Transverse colon (tissue), 4 donors: ENCODE measurements around the gene TMEM156. TPM values are rescaled to one million over a fixed set of nuclear protein-coding genes. Genes with fewer than 3 reads are reported as not detected.

Experiments used
- DNase-seq: peaks from one replicate; pipeline ENCODE4 v3.0.0-alpha.2; 2019
- H3K27ac ChIP-seq, 4 donors: fragments of 200-600 bp; sonication (generic); 2 replicates each; pipeline ENCODE4 v1.5.1; 2016 to 2018; ENCODE audit warnings: inconsistent platforms in 4 of 4
- H3K27me3 ChIP-seq: fragments of 200-600 bp; sonication (generic); 2 replicates; pipeline ENCODE4 v1.5.1; 2017; ENCODE audit warnings: inconsistent platforms
- H3K36me3 ChIP-seq, 4 donors: fragments of 200-600 bp; sonication (generic); 2 replicates each; pipeline ENCODE4 v1.5.1; 2017 to 2019; ENCODE audit warnings: inconsistent platforms in 4 of 4
- H3K4me1 ChIP-seq, 4 donors: fragments of 200-600 bp; sonication (generic); 2 replicates each; pipeline ENCODE4 v1.5.1; 2017 to 2020; ENCODE audit warnings: inconsistent platforms in 4 of 4
- H3K4me3 ChIP-seq, 4 donors: fragments of 200-600 bp; sonication (generic); 1 replicate in 1 of 4; 2 replicates in 3 of 4; pipeline versions ENCODE4 v1.5.1 to v1.6.1; 2017 to 2019; ENCODE audit warnings: inconsistent platforms in 4 of 4
- H3K9me3 ChIP-seq, 2 donors: fragments of 200-600 bp; sonication (generic); 2 replicates each; pipeline ENCODE4 v1.5.1; 2017 to 2019; ENCODE audit warnings: inconsistent platforms in 2 of 2
- EP300 ChIP-seq: sonication (generic); formaldehyde crosslinking; IDR thresholded peaks from one replicate; pipeline ENCODE4 v1.6.1; 2017; ENCODE audit warnings: antibody characterized with exemption, low read depth
- POLR2A ChIP-seq: fragments of 450-650 bp; IDR thresholded peaks from one replicate; pipeline ENCODE4 v1.6.1; 2016; ENCODE audit warnings: antibody characterized with exemption, mild to moderate bottlenecking, moderate library complexity
- POLR2AphosphoS5 ChIP-seq, 3 donors: sonication (generic); formaldehyde crosslinking; IDR thresholded peaks; one replicate each; pipeline ENCODE4 v1.6.1; 2016; ENCODE audit warnings: antibody characterized with exemption in 3 of 3
- WGBS, 2 donors: methylation state at CpG; one replicate each; pipeline ENCODE4 v1.1.5; 2018; ENCODE audit warnings: low coverage in 1 of 2; 5-methylcytosine and 5-hydroxymethylcytosine counted together
- in situ Hi-C, 4 donors: fragments of 200-750 bp; cut with MboI; loops; one replicate each; pipeline versions ENCODE4 v1.15.0 to v1.15.1; 2017; ENCODE audit warnings: low sequenced_read_pairs in 3 of 4, low pct_ligation_motif_present in 1 of 4, low pct_unique_long_range_greater_than_20kb in 1 of 4
- intact Hi-C: fragments of 100-400 bp; cut with DNase I; formaldehyde crosslinking; loops from one replicate; pipeline ENCODE4 v1.15.1; 2023; ENCODE audit warnings: low total_unique reads
- total RNA-seq, 4 donors: library from RNA; depleted of rRNA; stranded (reverse); fragments of >200 nt; gene quantifications; one replicate each; pipeline ENCODE4 v1.1.0, GENCODE V29; 2016
- TF ChIP-seq, protein P1 (sequence below), 5 experiments: fragments of 200-600 bp in 3 of 5; fragments of 450-650 bp in 2 of 5; sonication (generic) in 3 of 5; IDR thresholded peaks; 1 replicate in 2 of 5; 2 replicates in 3 of 5; pipeline ENCODE4 v1.5.1; 2016 to 2017; ENCODE audit warnings: antibody characterized with exemption in 5 of 5, inconsistent platforms in 3 of 5, mild to moderate bottlenecking in 2 of 5, moderate library complexity in 1 of 5

Gene TMEM156
- total RNA-seq, 4 donors from 2014 or later: 0.96 to 2.9 TPM; not detected in 2

DNA sequence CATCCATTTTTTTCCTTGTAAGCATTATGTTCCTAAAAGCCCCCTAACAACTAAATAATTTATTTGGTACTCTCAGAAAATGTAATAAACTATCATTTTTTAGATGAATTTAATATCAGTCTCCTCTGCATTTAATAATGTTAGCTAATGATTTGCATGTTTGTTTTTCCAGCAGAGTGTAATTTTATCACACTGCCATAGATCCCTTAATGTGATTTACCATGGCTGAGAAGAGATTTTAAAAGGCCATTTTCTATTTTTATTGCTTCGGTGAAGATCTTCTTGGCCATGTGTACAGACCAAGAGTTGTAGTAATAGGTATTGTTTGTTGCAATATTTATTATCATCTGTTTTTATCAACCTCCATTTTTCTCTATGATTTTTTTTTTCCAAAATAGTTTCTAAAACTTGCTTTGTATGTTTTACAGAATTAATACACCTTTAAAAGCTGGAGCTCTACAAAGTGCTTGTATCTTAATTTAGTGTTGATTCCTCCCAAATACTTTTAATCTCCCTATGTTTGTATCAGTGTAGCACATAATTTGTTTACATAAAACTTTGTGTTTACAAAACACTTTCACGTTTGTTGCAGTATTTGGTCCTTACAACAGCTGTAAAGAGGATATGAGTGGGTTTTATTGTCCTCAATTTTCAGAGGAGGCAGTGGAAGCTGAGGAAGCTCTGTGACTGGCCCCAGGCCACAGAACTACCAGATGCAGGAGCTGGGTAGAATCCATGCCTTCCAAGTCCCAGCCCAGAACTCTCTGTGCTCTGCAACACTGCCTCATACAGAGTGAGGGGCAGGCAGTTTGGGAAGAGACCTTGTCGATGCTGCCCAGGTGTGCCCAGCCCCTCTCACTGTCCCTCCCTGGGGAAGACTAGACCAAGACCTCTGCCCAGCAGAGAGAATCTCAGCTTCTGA is 106.5 kb downstream of the TMEM156 start:
- Histone ChIP-seq H3K9me3 (no peaks in the 10 kb centered on the region), H3K27ac (peak overlapping the region; percentile 53 to 73 (median 63)), H3K4me1 (peaks cover 4 to 20% (median 8%) of the 10 kb centered on the region in 4 donors), H3K36me3 (peaks cover 0 to 10% (median 6%) of the 10 kb centered on the region in 4 donors), H3K27me3 (no peaks in the 10 kb centered on the region), H3K4me3 (no peak overlapping the region)
- 35 to 54% methylated on average over 2 to 3 of the region's 3 CpGs for WGBS, 2 donors
- intact Hi-C loops: no loop called here
- in situ Hi-C loops: no loop called here
- no peak for DNase-seq
- TF ChIP-seq POLR2AphosphoS5 (IDR thresholded peaks at IDR 0.05): no peak
- TF ChIP-seq EP300: no peak
- no peak for TF ChIP-seq POLR2A
- TF ChIP-seq, protein P1, sequence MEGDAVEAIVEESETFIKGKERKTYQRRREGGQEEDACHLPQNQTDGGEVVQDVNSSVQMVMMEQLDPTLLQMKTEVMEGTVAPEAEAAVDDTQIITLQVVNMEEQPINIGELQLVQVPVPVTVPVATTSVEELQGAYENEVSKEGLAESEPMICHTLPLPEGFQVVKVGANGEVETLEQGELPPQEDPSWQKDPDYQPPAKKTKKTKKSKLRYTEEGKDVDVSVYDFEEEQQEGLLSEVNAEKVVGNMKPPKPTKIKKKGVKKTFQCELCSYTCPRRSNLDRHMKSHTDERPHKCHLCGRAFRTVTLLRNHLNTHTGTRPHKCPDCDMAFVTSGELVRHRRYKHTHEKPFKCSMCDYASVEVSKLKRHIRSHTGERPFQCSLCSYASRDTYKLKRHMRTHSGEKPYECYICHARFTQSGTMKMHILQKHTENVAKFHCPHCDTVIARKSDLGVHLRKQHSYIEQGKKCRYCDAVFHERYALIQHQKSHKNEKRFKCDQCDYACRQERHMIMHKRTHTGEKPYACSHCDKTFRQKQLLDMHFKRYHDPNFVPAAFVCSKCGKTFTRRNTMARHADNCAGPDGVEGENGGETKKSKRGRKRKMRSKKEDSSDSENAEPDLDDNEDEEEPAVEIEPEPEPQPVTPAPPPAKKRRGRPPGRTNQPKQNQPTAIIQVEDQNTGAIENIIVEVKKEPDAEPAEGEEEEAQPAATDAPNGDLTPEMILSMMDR (IDR thresholded peaks at IDR 0.05): no peak

DNA sequence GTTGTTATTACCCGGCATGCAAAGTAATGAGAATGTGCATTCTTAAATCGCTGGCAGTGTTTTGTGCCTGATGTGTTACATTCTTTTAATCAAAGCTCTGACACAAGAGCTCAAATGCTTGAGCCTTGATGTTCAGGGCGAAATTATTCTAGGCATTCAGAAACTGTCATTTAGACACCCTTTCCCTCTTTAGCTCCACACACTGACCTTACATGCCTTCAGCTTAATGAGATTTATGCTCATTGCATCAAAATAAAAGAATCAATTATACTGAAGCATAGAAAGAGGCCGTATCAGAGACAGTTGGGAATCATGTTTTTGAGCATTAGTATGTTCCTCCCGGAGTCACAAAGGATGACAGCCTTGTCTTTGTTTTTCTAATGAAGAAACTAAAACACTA is 107.9 kb downstream of the TMEM156 start:
- no peak for DNase-seq
- Histone ChIP-seq H3K36me3 (peaks cover 0 to 14% (median 6%) of the 10 kb centered on the region in 4 donors), H3K4me3 (no peak overlapping the region), H3K27me3 (no peaks in the 10 kb centered on the region), H3K4me1 (peaks cover 4 to 15% (median 8%) of the 10 kb centered on the region in 4 donors), H3K27ac (peak overlapping the region; percentile 21 to 73 (median 63)), H3K9me3 (no peaks in the 10 kb centered on the region)
- intact Hi-C loops: no loop called here
- WGBS, 2 donors: 72 to 76% methylated on average over 4 to 5 of the region's 5 CpGs
- TF ChIP-seq POLR2AphosphoS5 (IDR thresholded peaks at IDR 0.05) (no peak), POLR2A (no peak), EP300 (no peak)
- TF ChIP-seq, protein P1 (IDR thresholded peaks at IDR 0.05): no peak
- in situ Hi-C loops: no loop called here

DNA sequence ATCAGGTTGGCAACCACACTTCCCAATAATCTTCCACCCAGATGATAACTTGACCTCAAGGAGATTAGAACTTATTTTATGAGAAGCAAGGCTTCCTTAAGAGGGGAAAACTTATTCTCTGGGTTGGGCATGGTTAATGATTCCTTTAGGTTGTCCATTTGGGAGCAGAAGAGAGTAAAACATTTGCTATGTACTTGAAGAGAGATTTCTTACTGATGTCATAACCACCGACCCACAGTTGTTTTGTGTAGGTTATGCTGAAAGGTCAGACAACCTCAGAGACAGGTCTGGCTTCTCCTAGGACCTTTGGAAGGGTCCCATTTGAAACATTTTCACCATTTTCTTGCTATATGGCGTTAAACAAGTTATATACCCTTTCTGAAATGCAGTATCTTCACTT is 108.5 kb downstream of the TMEM156 start:
- in situ Hi-C loops: no loop called here
- H3K4me1 ChIP-seq: peaks cover 4 to 14% (median 8%) of the 10 kb centered on the region in 4 donors
- intact Hi-C loops: no loop called here
- WGBS, 2 donors: 46 to 50% methylated on average over 2 of the region's 2 CpGs
- H3K9me3 ChIP-seq: no peaks in the 10 kb centered on the region
- H3K36me3 ChIP-seq: peaks cover 0 to 17% (median 3%) of the 10 kb centered on the region in 4 donors
- H3K27ac ChIP-seq: peak overlapping the region; percentile 50 to 73 (median 63)
- TF ChIP-seq, protein P1 (IDR thresholded peaks at IDR 0.05): no peak
- TF ChIP-seq EP300: no peak
- no peak for TF ChIP-seq POLR2AphosphoS5 (IDR thresholded peaks at IDR 0.05)
- H3K27me3 ChIP-seq: no peaks in the 10 kb centered on the region
- no peak overlapping the region for H3K4me3 ChIP-seq
- no peak for DNase-seq

DNA sequence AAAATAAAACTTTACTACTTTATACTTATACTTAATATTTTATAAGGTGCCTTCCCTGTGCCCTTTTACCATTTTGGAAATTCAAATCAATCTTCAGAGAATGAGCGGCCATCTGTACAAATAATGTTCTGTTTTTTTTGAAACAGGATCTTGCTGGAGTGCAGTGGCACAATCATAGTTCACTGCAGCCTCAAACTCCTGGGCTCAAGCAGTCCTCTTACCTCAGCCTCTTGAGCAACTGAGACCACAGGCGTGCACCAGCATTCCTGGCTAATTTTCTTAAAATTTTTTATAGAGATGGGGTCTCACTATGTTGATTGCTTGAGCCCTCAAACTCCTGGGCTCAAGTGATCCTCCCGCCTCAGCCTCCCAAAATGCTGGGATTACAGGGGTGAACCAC is 111.1 kb downstream of the TMEM156 start:
- intact Hi-C loops (no loop called here), in situ Hi-C loops (no loop called here)
- Histone ChIP-seq H3K9me3 (no peaks in the 10 kb centered on the region), H3K27me3 (no peaks in the 10 kb centered on the region), H3K4me1 (peaks cover 3 to 13% (median 7%) of the 10 kb centered on the region in 4 donors), H3K36me3 (peaks cover 0 to 21% (median 4%) of the 10 kb centered on the region in 4 donors), H3K27ac (peak overlapping the region in 2 of 4 donors; percentile 16 to 51), H3K4me3 (no peak overlapping the region)
- no peak for TF ChIP-seq EP300
- no peak for TF ChIP-seq POLR2AphosphoS5 (IDR thresholded peaks at IDR 0.05)
- no peak for TF ChIP-seq POLR2A
- TF ChIP-seq, protein P1 (IDR thresholded peaks at IDR 0.05): no peak
- no peak for DNase-seq
- 89 to 100% methylated on average over 1 to 3 of the region's 3 CpGs for WGBS, 2 donors
